ENCODE data around the gene HTR3E.

DNA sequence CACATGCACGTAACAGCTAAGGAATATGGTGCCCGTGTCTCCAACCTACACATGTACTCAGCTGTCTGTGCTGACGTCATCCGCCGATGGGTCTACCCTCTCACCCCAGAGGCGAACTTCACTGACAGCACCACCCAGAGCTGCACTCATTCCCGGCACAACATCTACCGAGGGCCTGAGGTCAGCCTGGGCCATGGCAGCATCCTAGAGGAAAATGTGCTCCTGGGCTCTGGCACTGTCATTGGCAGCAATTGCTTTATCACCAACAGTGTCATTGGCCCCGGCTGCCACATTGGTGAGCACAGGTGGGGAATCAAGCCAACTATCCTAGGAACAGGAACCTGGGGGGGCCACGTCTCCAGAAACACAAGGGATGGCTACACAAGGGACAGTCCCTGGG lies 43.6 kb downstream of the HTR3E start:
- TF ChIP-seq, protein P1, sequence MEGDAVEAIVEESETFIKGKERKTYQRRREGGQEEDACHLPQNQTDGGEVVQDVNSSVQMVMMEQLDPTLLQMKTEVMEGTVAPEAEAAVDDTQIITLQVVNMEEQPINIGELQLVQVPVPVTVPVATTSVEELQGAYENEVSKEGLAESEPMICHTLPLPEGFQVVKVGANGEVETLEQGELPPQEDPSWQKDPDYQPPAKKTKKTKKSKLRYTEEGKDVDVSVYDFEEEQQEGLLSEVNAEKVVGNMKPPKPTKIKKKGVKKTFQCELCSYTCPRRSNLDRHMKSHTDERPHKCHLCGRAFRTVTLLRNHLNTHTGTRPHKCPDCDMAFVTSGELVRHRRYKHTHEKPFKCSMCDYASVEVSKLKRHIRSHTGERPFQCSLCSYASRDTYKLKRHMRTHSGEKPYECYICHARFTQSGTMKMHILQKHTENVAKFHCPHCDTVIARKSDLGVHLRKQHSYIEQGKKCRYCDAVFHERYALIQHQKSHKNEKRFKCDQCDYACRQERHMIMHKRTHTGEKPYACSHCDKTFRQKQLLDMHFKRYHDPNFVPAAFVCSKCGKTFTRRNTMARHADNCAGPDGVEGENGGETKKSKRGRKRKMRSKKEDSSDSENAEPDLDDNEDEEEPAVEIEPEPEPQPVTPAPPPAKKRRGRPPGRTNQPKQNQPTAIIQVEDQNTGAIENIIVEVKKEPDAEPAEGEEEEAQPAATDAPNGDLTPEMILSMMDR (IDR thresholded peaks at IDR 0.05), result no peak
- no peak for TF ChIP-seq POLR2A (IDR thresholded peaks at IDR 0.05)

All from adrenal gland (tissue), 5 donors.